ENCODE results near the gene DMBX1.

DNA sequence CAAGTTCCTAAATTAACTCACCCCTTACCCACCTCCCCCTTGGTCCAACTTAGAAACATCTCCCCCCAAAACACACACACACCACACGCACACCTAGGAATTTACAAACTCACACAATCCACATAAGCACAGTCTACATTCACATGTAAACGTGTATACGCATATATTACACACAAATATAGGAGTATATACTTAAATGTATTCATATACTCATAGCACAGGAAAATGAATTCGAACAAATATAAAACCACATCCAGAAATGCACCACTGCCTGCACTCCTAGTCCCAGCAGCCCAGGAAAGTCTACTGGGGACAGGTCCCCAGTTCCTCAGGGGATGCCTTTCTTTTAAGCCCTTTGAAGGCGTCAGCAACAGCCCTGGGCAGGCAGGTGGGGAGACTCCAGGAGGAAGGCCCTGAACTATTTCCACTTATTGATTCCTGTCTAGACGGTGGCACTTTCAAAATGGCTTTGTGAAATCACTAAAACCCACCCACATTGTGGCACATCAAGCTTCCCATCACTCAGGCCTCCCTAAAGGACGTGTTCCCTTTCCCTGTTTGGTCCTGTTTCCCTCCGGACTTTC, 3.1 kb upstream of the DMBX1 start:
- TF ChIP-seq CTCF (IDR thresholded peaks at IDR 0.05), result no peak
- no peak for TF ChIP-seq POLR2AphosphoS5 (IDR thresholded peaks at IDR 0.05)
